ENCODE results near the gene PAM16.

Gene PAM16

DNA sequence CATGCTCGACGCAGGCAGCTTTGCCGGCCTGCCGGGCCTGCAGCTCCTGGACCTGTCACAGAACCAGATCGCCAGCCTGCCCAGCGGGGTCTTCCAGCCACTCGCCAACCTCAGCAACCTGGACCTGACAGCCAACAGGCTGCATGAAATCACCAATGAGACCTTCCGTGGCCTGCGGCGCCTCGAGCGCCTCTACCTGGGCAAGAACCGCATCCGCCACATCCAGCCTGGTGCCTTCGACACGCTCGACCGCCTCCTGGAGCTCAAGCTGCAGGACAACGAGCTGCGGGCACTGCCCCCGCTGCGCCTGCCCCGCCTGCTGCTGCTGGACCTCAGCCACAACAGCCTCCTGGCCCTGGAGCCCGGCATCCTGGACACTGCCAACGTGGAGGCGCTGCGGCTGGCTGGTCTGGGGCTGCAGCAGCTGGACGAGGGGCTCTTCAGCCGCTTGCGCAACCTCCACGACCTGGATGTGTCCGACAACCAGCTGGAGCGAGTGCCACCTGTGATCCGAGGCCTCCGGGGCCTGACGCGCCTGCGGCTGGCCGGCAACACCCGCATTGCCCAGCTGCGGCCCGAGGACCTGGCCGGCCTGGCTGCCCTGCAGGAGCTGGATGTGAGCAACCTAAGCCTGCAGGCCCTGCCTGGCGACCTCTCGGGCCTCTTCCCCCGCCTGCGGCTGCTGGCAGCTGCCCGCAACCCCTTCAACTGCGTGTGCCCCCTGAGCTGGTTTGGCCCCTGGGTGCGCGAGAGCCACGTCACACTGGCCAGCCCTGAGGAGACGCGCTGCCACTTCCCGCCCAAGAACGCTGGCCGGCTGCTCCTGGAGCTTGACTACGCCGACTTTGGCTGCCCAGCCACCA lies 30.2 kb upstream of the PAM16 start (continued):
- TF ChIP-seq, protein P1, sequence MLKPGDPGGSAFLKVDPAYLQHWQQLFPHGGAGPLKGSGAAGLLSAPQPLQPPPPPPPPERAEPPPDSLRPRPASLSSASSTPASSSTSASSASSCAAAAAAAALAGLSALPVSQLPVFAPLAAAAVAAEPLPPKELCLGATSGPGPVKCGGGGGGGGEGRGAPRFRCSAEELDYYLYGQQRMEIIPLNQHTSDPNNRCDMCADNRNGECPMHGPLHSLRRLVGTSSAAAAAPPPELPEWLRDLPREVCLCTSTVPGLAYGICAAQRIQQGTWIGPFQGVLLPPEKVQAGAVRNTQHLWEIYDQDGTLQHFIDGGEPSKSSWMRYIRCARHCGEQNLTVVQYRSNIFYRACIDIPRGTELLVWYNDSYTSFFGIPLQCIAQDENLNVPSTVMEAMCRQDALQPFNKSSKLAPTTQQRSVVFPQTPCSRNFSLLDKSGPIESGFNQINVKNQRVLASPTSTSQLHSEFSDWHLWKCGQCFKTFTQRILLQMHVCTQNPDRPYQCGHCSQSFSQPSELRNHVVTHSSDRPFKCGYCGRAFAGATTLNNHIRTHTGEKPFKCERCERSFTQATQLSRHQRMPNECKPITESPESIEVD (tag by site-specific recombination; IDR thresholded peaks at IDR 0.05) = no peak
- TF ChIP-seq HOXA7 (CRISPR knock-in tag; IDR thresholded peaks at IDR 0.05; ENCODE audit: borderline replicate concordance) = no peak
- TF ChIP-seq REPIN1 (tag by site-specific recombination; IDR thresholded peaks at IDR 0.05; ENCODE audit: low read depth) = no peak
- no peak for TF ChIP-seq IKZF3 (tag by site-specific recombination; IDR thresholded peaks at IDR 0.05)

DNA sequence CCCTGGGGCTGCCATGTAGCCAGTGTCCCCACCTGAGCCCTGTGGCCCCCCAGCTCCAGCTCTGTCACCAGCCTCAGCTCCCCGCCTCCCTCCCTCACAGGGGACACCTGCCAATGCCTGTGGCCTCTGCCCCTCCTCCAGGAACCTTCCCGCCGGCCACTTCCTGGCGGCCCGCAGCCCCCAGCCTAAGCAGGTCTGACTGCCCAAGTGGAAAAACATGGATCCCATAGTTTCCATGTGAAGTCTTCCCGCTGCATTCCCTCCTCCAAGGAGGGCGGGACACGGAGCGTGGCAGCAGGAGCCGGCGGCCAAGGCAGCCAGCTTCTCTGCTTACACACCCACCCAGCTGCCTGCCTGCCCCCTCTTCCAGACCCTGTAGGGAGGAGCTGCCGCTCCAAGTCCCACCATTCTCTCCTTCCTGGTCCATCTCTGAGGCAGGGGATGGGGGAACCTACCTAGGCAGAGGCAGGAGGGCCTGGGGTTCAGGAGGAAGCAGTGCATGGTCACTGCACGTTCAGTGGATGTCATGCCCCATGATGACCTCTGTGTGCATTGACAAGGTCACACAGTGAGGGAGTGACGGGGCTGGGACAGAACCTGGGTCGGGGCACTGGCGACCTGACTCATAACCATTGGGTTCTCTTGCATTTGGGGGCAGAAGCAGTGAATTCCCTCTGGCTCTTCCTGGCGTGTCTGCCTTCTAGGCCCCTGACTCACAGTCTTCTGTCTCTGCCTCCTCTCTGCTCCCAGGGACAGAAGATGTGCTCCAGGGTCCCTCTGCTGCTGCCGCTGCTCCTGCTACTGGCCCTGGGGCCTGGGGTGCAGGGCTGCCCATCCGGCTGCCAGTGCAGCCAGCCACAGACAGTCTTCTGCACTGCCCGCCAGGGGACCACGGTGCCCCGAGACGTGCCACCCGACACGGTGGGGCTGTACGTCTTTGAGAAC lies 29.3 kb upstream of the PAM16 start:
- H3K9me3 ChIP-seq (ENCODE audit: control insufficient read depth, insufficient read depth, low read depth, low read length) = no peaks in the 10 kb centered on the region
- ChIA-PET CTCF (interaction anchor here (0.6 to 2.1 kb wide), 3 partner anchors 21 to 1209 kb away, joined by 3 to 19 read pairs (median 4); no protein-coding TSS in a partner anchor), POLR2A (interaction anchor here (0.6 kb wide), 1 partner anchor 37 kb away, joined by 6 read pairs; no protein-coding TSS in a partner anchor)
- TF ChIP-seq ZNF221 (tag by site-specific recombination; IDR thresholded peaks at IDR 0.05; ENCODE audit: borderline replicate concordance) (no peak), TCF7L2 (IDR thresholded peaks at IDR 0.05; ENCODE audit: borderline replicate concordance, low read depth, low read length) (no peak), ZNF121 (tag by site-specific recombination; IDR thresholded peaks at IDR 0.05) (no peak), ZFHX2 (tag by site-specific recombination; conservative IDR thresholded peaks at IDR 0.05) (0 out of 2 replicates have a peak, but pooled peaks have one; percentile 11), YY1 (tag by site-specific recombination; IDR thresholded peaks at IDR 0.05) (no peak), ZFP41 (tag by site-specific recombination; IDR thresholded peaks at IDR 0.05; ENCODE audit: borderline replicate concordance) (no peak), EGR2 (tag by site-specific recombination; IDR thresholded peaks at IDR 0.05; ENCODE audit: low read depth) (0 out of 2 replicates have a peak, but pooled peaks have one; percentile 27), ZNF404 (tag by site-specific recombination; IDR thresholded peaks at IDR 0.05) (no peak), ZBTB1 (tag by site-specific recombination; IDR thresholded peaks at IDR 0.05) (no peak), ZNF366 (tag by site-specific recombination; conservative IDR thresholded peaks at IDR 0.05) (no peak), MYNN (tag by site-specific recombination; IDR thresholded peaks at IDR 0.05; ENCODE audit: borderline replicate concordance) (no peak), ZNF433 (tag by site-specific recombination; IDR thresholded peaks at IDR 0.05; ENCODE audit: low read depth) (no peak), PRDM1 (tag by site-specific recombination; IDR thresholded peaks at IDR 0.05) (no peak), SP2 (tag by site-specific recombination; IDR thresholded peaks at IDR 0.05) (peak; percentile 54), SP3 (tag by site-specific recombination; IDR thresholded peaks at IDR 0.05) (no peak), ZNF311 (tag by site-specific recombination; IDR thresholded peaks at IDR 0.05; ENCODE audit: borderline replicate concordance) (no peak)
- TF ChIP-seq, protein P2, sequence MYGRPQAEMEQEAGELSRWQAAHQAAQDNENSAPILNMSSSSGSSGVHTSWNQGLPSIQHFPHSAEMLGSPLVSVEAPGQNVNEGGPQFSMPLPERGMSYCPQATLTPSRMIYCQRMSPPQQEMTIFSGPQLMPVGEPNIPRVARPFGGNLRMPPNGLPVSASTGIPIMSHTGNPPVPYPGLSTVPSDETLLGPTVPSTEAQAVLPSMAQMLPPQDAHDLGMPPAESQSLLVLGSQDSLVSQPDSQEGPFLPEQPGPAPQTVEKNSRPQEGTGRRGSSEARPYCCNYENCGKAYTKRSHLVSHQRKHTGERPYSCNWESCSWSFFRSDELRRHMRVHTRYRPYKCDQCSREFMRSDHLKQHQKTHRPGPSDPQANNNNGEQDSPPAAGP (tag by site-specific recombination; IDR thresholded peaks at IDR 0.05) = 0 out of 2 replicates have a peak, but pooled peaks have one; percentile 64
- TF ChIP-seq, protein P3, sequence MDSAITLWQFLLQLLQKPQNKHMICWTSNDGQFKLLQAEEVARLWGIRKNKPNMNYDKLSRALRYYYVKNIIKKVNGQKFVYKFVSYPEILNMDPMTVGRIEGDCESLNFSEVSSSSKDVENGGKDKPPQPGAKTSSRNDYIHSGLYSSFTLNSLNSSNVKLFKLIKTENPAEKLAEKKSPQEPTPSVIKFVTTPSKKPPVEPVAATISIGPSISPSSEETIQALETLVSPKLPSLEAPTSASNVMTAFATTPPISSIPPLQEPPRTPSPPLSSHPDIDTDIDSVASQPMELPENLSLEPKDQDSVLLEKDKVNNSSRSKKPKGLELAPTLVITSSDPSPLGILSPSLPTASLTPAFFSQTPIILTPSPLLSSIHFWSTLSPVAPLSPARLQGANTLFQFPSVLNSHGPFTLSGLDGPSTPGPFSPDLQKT (IDR thresholded peaks at IDR 0.05; ENCODE audit: borderline replicate concordance, low read depth, low read length) = no peak
- TF ChIP-seq, protein P4, sequence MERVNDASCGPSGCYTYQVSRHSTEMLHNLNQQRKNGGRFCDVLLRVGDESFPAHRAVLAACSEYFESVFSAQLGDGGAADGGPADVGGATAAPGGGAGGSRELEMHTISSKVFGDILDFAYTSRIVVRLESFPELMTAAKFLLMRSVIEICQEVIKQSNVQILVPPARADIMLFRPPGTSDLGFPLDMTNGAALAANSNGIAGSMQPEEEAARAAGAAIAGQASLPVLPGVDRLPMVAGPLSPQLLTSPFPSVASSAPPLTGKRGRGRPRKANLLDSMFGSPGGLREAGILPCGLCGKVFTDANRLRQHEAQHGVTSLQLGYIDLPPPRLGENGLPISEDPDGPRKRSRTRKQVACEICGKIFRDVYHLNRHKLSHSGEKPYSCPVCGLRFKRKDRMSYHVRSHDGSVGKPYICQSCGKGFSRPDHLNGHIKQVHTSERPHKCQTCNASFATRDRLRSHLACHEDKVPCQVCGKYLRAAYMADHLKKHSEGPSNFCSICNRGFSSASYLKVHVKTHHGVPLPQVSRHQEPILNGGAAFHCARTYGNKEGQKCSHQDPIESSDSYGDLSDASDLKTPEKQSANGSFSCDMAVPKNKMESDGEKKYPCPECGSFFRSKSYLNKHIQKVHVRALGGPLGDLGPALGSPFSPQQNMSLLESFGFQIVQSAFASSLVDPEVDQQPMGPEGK (tag by site-specific recombination; IDR thresholded peaks at IDR 0.05) = peak; percentile 31; the same call in 1 of the 2 replicates
- TF ChIP-seq, protein P5, sequence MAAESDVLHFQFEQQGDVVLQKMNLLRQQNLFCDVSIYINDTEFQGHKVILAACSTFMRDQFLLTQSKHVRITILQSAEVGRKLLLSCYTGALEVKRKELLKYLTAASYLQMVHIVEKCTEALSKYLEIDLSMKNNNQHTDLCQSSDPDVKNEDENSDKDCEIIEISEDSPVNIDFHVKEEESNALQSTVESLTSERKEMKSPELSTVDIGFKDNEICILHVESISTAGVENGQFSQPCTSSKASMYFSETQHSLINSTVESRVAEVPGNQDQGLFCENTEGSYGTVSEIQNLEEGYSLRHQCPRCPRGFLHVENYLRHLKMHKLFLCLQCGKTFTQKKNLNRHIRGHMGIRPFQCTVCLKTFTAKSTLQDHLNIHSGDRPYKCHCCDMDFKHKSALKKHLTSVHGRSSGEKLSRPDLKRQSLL (tag by site-specific recombination; IDR thresholded peaks at IDR 0.05) = no peak
- TF ChIP-seq, protein P6, sequence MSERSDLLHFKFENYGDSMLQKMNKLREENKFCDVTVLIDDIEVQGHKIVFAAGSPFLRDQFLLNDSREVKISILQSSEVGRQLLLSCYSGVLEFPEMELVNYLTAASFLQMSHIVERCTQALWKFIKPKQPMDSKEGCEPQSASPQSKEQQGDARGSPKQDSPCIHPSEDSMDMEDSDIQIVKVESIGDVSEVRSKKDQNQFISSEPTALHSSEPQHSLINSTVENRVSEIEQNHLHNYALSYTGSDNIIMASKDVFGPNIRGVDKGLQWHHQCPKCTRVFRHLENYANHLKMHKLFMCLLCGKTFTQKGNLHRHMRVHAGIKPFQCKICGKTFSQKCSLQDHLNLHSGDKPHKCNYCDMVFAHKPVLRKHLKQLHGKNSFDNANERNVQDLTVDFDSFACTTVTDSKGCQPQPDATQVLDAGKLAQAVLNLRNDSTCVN (tag by site-specific recombination; optimal IDR thresholded peaks at IDR 0.05) = no peak
- H3K27ac ChIP-seq (ENCODE audit: extremely low read depth, low read depth, low read length) = no peak overlapping the region
- H3K36me3 ChIP-seq (ENCODE audit: control insufficient read depth in 2 of 2, insufficient read depth in 1 of 2, low read length in 2 of 2) = peaks cover 0 to 29% of the 10 kb centered on the region in 2 experiments; a peak in 1 of 3 replicates
- H3K4me3 ChIP-seq (ENCODE audit: low read depth, low read length) = no peak overlapping the region
- H3K4me1 ChIP-seq (ENCODE audit: control insufficient read depth, insufficient read depth, low read length) = no peaks in the 10 kb centered on the region
